OCI-LY7 (cell line): ENCODE results near the gene IMMT. TPM values are rescaled to one million over a fixed set of nuclear protein-coding genes. Genes with fewer than 3 reads are reported as not detected.

Experiments used
- BruUV-seq: library from RNA; stranded (reverse); fragments of 400-500 nt; replicated peaks from 2 replicates; lab custom pipeline; 2021; lab: Mats Ljungman, UMichigan
- CTCF ChIA-PET: fragments of 300-600 bp; sonication (Branson Sonifier 250); formaldehyde crosslinking; loops from one replicate; lab custom pipeline; 2022; ENCODE audit warnings: antibody characterized with exemption; ENCODE audit not compliant: unreplicated experiment; lab: Charles Lee
- POLR2A ChIA-PET: fragments of 300-600 bp; sonication (Branson Sonifier 250); formaldehyde crosslinking; loops from one replicate; lab custom pipeline; 2022; ENCODE audit warnings: antibody characterized with exemption; lab: Charles Lee
- DNase-seq: peaks from one replicate; pipeline ENCODE4 v3.0.0-alpha.2; 2015; ENCODE audit warnings: low spot score
- H2AFZ ChIP-seq: fragments of 200-600 bp; sonication (generic), shearing (Covaris generic); 2 replicates; pipeline ENCODE4 v1.6.1; 2014; ENCODE audit warnings: mild to moderate bottlenecking, antibody characterized with exemption, low read length, moderate library complexity
- H3K27ac ChIP-seq: fragments of 200-600 bp; sonication (generic); 2 replicates; pipeline ENCODE4 v1.5.1; 2014; ENCODE audit warnings: mixed run types, low read depth, mild to moderate bottlenecking, moderate library complexity, low read length, inconsistent platforms; ENCODE audit not compliant: poor library complexity, severe bottlenecking
- H3K36me3 ChIP-seq: fragments of 200-600 bp; sonication (generic); 2 replicates; pipeline ENCODE4 v1.6.1; 2014; ENCODE audit warnings: mild to moderate bottlenecking, antibody characterized with exemption, low read length, moderate library complexity, mixed read lengths; ENCODE audit not compliant: insufficient read depth
- H3K4me1 ChIP-seq: fragments of 200-600 bp; sonication (generic); 2 replicates; pipeline ENCODE4 v1.5.1; 2014; ENCODE audit warnings: mild to moderate bottlenecking, low read length; ENCODE audit not compliant: insufficient read depth, poor library complexity, severe bottlenecking
- H3K4me2 ChIP-seq: fragments of 200-600 bp; sonication (generic); 2 replicates; pipeline ENCODE4 v1.6.1; 2014; ENCODE audit warnings: mild to moderate bottlenecking, low read length
- H3K4me3 ChIP-seq: fragments of 200-600 bp; sonication (generic); 2 replicates; pipeline ENCODE4 v1.5.1; 2014; ENCODE audit warnings: mild to moderate bottlenecking, low read depth, low read length; ENCODE audit not compliant: poor library complexity, severe bottlenecking
- H3K79me2 ChIP-seq: fragments of 200-600 bp; sonication (generic); 2 replicates; pipeline ENCODE4 v1.6.1; 2016; ENCODE audit warnings: low read depth, mild to moderate bottlenecking, low read length, moderate library complexity, mixed read lengths; ENCODE audit not compliant: insufficient read depth
- H3K9me2 ChIP-seq: fragments of 200-600 bp; sonication (generic); 2 replicates; pipeline ENCODE4 v1.6.1; 2016; ENCODE audit warnings: mild to moderate bottlenecking, low read length, mixed read lengths; ENCODE audit not compliant: insufficient read depth
- H3K9me3 ChIP-seq: fragments of 200-600 bp; sonication (generic); 2 replicates; pipeline ENCODE4 v1.6.1; 2014; ENCODE audit warnings: mild to moderate bottlenecking, mixed run types, low read length, mixed read lengths
- H4K20me1 ChIP-seq: fragments of 200-600 bp; sonication (generic); 2 replicates; pipeline ENCODE4 v1.6.1; 2014; ENCODE audit warnings: mild to moderate bottlenecking, antibody characterized with exemption, low read length, moderate library complexity, mixed read lengths; ENCODE audit not compliant: insufficient read depth
- EZH2phosphoT487 ChIP-seq: fragments of 200-600 bp; sonication (generic); IDR thresholded peaks from 2 replicates; pipeline ENCODE4 v1.6.1; 2018; ENCODE audit warnings: low read depth, borderline replicate concordance, mild to moderate bottlenecking, mixed run types, antibody characterized with exemption, low read length, moderate library complexity, mixed read lengths
- intact Hi-C: fragments of 100-400 bp; cut with micrococcal nuclease; formaldehyde crosslinking; loops from one replicate; pipeline ENCODE4 v1.10.0; 2022; ENCODE audit not compliant: unreplicated experiment
- total RNA-seq, 2 experiments: library from RNA; depleted of rRNA in 1 of 2; stranded (reverse); fragments of >200 nt in 1 of 2; shearing (Covaris generic) in 1 of 2; gene quantifications; 2 replicates each; pipeline ENCODE4 v1.2.3, GENCODE V29; 2014 to 2022
- TF ChIP-seq, protein P1 (sequence below): fragments of 200-600 bp; sonication (generic); conservative IDR thresholded peaks from 2 replicates; pipeline ENCODE4 v1.5.1; 2014; ENCODE audit warnings: mild to moderate bottlenecking, antibody characterized with exemption, low read length, moderate library complexity, mixed read lengths

The IMMT gene
- total RNA-seq, 2 experiments from 2014 or later = 77.3 to 128 TPM

DNA sequence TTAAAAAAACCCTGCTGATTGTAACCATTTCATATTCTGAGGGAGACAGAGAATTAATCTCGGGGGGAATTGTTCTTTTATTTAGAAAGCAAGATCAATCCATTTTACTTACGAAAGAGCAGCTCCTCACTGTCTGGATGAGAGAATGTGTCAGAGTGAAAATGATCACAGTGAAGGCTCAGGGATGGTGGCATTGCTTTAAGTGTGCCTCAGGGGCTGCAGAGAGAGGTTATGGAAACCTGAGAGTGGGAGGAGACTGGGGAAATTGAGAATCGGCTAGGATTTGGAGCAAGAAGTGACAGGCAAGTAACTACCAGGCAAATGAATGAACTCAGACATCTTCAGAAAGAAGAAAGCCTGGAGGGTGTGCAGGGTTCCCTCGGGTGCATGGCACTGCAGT, 38.2 kb upstream of the IMMT start:
- no TSS peak for BruUV-seq
- H3K9me2 ChIP-seq = no peaks in the 10 kb centered on the region
- H3K9me3 ChIP-seq = no peaks in the 10 kb centered on the region
- H3K4me1 ChIP-seq = peaks cover 32% of the 10 kb centered on the region
- no peaks in the 10 kb centered on the region for H3K79me2 ChIP-seq
- H3K4me2 ChIP-seq = no peak overlapping the region
- intact Hi-C loops = no loop called here
- ChIA-PET POLR2A (no interaction called here), CTCF (no interaction called here)
- no peak overlapping the region for H3K27ac ChIP-seq
- H3K36me3 ChIP-seq = no peaks in the 10 kb centered on the region
- no peaks in the 10 kb centered on the region for H4K20me1 ChIP-seq
- H2AFZ ChIP-seq = no peak overlapping the region
- TF ChIP-seq EZH2phosphoT487 = no peak
- TF ChIP-seq, protein P1, sequence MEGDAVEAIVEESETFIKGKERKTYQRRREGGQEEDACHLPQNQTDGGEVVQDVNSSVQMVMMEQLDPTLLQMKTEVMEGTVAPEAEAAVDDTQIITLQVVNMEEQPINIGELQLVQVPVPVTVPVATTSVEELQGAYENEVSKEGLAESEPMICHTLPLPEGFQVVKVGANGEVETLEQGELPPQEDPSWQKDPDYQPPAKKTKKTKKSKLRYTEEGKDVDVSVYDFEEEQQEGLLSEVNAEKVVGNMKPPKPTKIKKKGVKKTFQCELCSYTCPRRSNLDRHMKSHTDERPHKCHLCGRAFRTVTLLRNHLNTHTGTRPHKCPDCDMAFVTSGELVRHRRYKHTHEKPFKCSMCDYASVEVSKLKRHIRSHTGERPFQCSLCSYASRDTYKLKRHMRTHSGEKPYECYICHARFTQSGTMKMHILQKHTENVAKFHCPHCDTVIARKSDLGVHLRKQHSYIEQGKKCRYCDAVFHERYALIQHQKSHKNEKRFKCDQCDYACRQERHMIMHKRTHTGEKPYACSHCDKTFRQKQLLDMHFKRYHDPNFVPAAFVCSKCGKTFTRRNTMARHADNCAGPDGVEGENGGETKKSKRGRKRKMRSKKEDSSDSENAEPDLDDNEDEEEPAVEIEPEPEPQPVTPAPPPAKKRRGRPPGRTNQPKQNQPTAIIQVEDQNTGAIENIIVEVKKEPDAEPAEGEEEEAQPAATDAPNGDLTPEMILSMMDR = no peak
- no peak for DNase-seq
- no peak overlapping the region for H3K4me3 ChIP-seq

DNA sequence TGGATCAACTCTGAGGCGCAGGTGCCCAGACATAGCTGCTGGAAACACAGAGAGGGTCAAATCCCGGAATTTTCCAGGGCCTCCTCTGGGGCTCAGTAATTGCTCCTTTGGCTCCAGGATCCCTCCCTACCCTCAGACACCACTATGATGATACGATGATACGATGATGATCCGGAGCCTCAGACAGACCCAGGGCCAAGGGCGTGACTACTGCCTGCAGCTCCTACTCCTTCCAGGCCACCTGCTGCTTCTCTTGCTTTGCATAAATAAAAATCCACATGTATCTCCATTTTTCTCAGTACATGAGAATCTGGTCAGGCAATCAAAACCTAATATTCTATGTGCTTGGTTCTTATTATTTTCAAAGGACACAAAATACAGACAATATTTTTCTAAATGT, 37.6 kb upstream of the IMMT start:
- TF ChIP-seq, protein P1 = no peak
- no peak for TF ChIP-seq EZH2phosphoT487
- H3K9me3 ChIP-seq = no peaks in the 10 kb centered on the region
- H3K4me3 ChIP-seq = no peak overlapping the region
- no TSS peak for BruUV-seq
- DNase-seq = no peak
- no peaks in the 10 kb centered on the region for H3K79me2 ChIP-seq
- H3K4me2 ChIP-seq = no peak overlapping the region
- H3K4me1 ChIP-seq = peaks cover 32% of the 10 kb centered on the region
- H2AFZ ChIP-seq = no peak overlapping the region
- H4K20me1 ChIP-seq = no peaks in the 10 kb centered on the region
- H3K9me2 ChIP-seq = no peaks in the 10 kb centered on the region
- H3K36me3 ChIP-seq = no peaks in the 10 kb centered on the region
- ChIA-PET POLR2A (no interaction called here), CTCF (no interaction called here)
- intact Hi-C loops = no loop called here
- H3K27ac ChIP-seq = no peak overlapping the region

DNA sequence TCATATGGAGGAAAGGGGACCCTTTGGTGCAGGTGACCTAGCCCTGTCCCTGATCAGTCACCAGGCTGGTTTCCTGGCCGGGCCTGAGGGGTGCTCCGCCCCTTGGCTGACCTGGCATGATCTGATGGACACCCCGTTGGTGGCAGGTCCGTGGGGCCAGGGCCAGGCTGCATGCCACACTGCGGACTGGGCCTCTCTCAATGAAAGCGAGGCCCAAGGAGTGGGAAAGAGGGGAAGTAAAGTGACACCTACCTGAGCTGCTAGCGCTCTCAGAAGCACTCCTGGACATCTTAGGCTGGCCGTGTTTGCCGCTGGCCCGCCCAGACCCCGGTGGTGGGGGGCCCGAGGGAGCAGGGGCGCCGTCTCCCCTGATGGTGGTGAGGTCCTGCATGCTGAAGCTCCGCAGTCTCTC, 37.1 kb upstream of the IMMT start:
- H2AFZ ChIP-seq = no peak overlapping the region
- H3K79me2 ChIP-seq = no peaks in the 10 kb centered on the region
- H3K9me2 ChIP-seq = no peaks in the 10 kb centered on the region
- H3K4me3 ChIP-seq = no peak overlapping the region
- H3K4me2 ChIP-seq = no peak overlapping the region
- no peaks in the 10 kb centered on the region for H3K36me3 ChIP-seq
- H3K27ac ChIP-seq = no peak overlapping the region
- intact Hi-C loops = no loop called here
- no peaks in the 10 kb centered on the region for H3K9me3 ChIP-seq
- BruUV-seq = no TSS peak
- H4K20me1 ChIP-seq = no peaks in the 10 kb centered on the region
- no peak for DNase-seq
- CTCF ChIA-PET = no interaction called here
- POLR2A ChIA-PET = no interaction called here
- H3K4me1 ChIP-seq = peaks cover 31% of the 10 kb centered on the region
- no peak for TF ChIP-seq EZH2phosphoT487
- TF ChIP-seq, protein P1 = no peak
